22Rv1 (cell line): ENCODE data around the gene EML3.

Experiments used
- H3K27ac ChIP-seq: fragments of 450-650 bp; 2 replicates; pipeline ENCODE4 v1.5.1; 2017
- ZFX ChIP-seq: fragments of 450-650 bp; IDR thresholded peaks from 2 replicates; pipeline ENCODE4 v1.6.1; 2017; ENCODE audit warnings: antibody characterized with exemption, borderline replicate concordance
- TF ChIP-seq, protein P1 (sequence below): fragments of 450-650 bp; IDR thresholded peaks from 2 replicates; pipeline ENCODE4 v1.5.1; 2017; ENCODE audit warnings: mild to moderate bottlenecking

EML3 gene

GRCh38 chr11:62648967-62649364 lies 36.4 kb upstream of the EML3 start:
- H3K27ac ChIP-seq = no peak overlapping the region

DNA sequence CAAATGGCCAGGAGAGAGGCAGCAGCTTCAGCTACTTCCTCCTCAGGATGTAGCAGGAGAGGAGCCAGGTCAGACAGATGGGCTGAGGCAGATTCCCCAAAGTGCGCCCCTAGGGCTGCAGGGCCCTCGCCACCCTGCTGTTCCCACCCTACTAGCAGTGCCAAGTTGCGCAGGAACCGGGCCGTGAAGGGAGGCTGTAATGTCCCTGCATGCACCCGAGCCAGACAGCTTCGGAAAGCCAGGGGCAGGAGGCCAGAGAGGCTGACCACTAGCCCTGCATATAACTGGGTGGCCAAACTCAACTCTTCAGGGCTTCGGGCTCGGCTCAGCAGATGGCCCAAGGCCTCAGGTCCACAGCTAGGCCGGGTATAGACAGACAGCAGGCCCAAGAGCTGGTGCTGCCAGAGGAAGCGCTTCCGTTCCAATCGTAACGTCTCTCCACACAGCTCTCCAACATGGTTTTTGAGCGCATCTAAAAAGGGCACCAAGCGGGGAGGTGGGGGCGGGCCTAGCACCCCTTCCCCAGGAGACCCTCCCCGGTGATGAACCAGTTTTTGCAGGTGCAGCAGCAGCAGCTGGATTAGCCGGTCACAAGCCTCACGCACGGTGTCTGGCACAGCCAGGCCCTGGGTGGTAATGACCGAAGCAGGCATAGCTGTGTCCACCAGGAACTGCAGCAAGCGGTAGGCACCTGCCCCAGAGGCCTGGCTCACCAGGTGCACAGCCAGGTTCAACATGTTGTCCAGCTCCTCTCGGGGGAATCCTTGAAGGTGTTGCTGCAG lies 35.8 kb upstream of the EML3 start:
- no peak for TF ChIP-seq ZFX
- TF ChIP-seq, protein P1, sequence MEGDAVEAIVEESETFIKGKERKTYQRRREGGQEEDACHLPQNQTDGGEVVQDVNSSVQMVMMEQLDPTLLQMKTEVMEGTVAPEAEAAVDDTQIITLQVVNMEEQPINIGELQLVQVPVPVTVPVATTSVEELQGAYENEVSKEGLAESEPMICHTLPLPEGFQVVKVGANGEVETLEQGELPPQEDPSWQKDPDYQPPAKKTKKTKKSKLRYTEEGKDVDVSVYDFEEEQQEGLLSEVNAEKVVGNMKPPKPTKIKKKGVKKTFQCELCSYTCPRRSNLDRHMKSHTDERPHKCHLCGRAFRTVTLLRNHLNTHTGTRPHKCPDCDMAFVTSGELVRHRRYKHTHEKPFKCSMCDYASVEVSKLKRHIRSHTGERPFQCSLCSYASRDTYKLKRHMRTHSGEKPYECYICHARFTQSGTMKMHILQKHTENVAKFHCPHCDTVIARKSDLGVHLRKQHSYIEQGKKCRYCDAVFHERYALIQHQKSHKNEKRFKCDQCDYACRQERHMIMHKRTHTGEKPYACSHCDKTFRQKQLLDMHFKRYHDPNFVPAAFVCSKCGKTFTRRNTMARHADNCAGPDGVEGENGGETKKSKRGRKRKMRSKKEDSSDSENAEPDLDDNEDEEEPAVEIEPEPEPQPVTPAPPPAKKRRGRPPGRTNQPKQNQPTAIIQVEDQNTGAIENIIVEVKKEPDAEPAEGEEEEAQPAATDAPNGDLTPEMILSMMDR = no peak
- H3K27ac ChIP-seq = peak overlapping the region; percentile 83; the same call in 1 of the 2 replicates

More at GRCh38 chr11:62648967-62649364, 36.4 kb upstream of the EML3 start:
- no peak for TF ChIP-seq ZFX
- TF ChIP-seq, protein P1 = no peak

GRCh38 chr11:62647609-62648005 lies 35.0 kb upstream of the EML3 start:
- H3K27ac ChIP-seq = peak overlapping the region; percentile 83
- TF ChIP-seq, protein P1 = no peak
- no peak for TF ChIP-seq ZFX

GRCh38 chr11:62646825-62647608 lies 34.4 kb upstream of the EML3 start:
- peak overlapping the region; percentile 83 for H3K27ac ChIP-seq

DNA sequence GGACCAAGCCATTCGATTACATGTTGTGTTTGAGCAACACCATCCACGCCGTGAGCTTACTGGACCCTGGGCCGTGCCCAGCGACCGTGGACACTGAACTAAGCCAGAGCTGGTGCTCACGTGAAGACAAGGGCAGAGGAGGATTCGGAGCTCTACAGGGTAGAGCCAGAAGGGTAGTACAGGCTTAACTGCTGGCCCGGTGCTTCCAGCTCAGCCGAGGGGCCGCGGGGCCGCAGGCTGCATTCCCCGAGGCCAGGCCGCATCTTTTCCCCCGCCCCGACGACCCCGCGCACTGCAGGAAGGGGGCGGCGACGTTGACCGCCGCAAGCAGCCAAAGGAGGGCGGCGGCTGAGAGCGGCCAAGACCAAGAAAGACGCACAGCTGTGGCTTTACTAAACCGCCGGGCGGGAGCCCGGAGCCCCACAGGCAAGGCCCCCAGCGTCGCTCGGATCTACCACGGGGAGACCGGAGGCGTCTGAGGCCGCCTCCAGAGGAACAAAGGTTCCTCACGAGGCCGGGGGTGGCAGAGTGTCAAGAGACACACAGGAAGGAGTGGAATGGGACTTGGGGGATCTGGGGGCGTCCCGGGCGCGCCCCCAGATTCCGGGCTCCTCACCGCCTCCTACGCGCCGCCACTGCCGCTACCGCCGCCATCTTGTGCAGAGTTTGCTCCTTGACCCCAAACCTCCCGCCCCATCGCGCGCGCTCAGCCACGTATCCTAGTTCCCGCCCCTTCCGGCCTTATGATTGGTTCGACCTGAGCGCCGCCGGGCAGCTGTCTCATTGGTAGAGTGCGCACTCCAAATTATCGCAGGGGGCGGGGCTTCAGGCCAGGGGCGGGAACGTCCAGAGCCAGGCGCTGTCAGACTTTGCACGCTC lies 33.6 kb upstream of the EML3 start, which contains the start of gene GANAB:
TSS of gene GANAB (minus strand) at position 668 of the 879 bp plus-strand sequence. CDS start at position 654, 14 bp downstream.
- peak within 1 kb of the TSS; percentile 83 for H3K27ac ChIP-seq
- TF ChIP-seq, protein P1 = no peak
- TF ChIP-seq ZFX = no peak

More at GRCh38 chr11:62646825-62647608, 34.4 kb upstream of the EML3 start:
- no peak for TF ChIP-seq ZFX
- TF ChIP-seq, protein P1 = no peak

- TF ChIP-seq, protein P1 = no peak
- TF ChIP-seq ZFX = no peak
- peak overlapping the region; percentile 83 for H3K27ac ChIP-seq
Observed at GRCh38 chr11:62645671-62645945, 33.0 kb upstream of the EML3 start.
